Left lung (tissue), 10 donors: ENCODE measurements around the gene SIRT2. TPM values are rescaled to one million over a fixed set of nuclear protein-coding genes. Genes with fewer than 3 reads are reported as not detected.

Experiments
- ATAC-seq: fragments of 200-7000 bp; cut with Tn5 transposase; one replicate; pipeline ENCODE4 v1.9.1; 2020; ENCODE audit warnings: moderate library complexity
- DNase-seq, 4 donors: peaks; one replicate each; pipeline ENCODE4 v3.0.0-alpha.2; 2013 to 2020
- H3K27ac ChIP-seq, 2 donors: fragments of 200-600 bp; sonication (generic) in 1 of 2; one replicate each; pipeline versions ENCODE4 v1.5.0 to v1.8.0; 2020 to 2021
- H3K27me3 ChIP-seq, 2 donors: fragments of 200-600 bp; sonication (generic) in 1 of 2; one replicate each; pipeline versions ENCODE4 v1.5.0 to v1.8.0; 2020 to 2021
- H3K36me3 ChIP-seq, 2 donors: fragments of 200-600 bp; sonication (generic) in 1 of 2; one replicate each; pipeline versions ENCODE4 v1.5.0 to v1.8.0; 2020 to 2021
- H3K4me1 ChIP-seq, 2 donors: fragments of 200-600 bp; one replicate each; pipeline ENCODE4 v1.8.0; 2021
- H3K4me3 ChIP-seq, 2 donors: fragments of 200-600 bp; sonication (generic) in 1 of 2; one replicate each; pipeline versions ENCODE4 v1.5.0 to v1.8.0; 2020 to 2021; ENCODE audit warnings: mild to moderate bottlenecking in 1 of 2
- H3K9me3 ChIP-seq, 2 donors: fragments of 200-600 bp; sonication (generic) in 1 of 2; one replicate each; pipeline versions ENCODE4 v1.5.0 to v1.8.0; 2020 to 2021
- intact Hi-C, 2 donors: fragments of 100-400 bp; cut with DNase I; formaldehyde crosslinking; loops; one replicate each; pipeline versions ENCODE4 v1.11.2 to v1.14.2; 2022
- polyA plus RNA-seq, 6 donors: library from polyadenylated mRNA; unstranded; fragments of 120-200 nt; gene quantifications; one replicate each; pipeline ENCODE4 v1.2.1, GENCODE V29; 2013; ENCODE audit not compliant: insufficient read length in 6 of 6
- total RNA-seq, 2 donors: library from RNA; stranded (reverse); fragmentation: NEBNext Ultra II Directional; extraction: Animal tissue kit (Norgen Biotek cat#: 25700); gene quantifications; one replicate each; pipeline ENCODE4 v1.2.1, GENCODE V29; 2021
- TF ChIP-seq, protein P1 (sequence below), 2 donors: fragments of 200-600 bp; sonication (generic) in 1 of 2; IDR thresholded peaks; one replicate each; pipeline versions ENCODE4 v1.5.0 to v1.8.0; 2021; ENCODE audit warnings: antibody characterized with exemption in 2 of 2
- donor health status: DM: no; HTN: yes; CAD: no.
- donor health status: DM: no; HTN: no; CAD: no.

Gene SIRT2
- total and polyA plus RNA-seq, 8 donors: 49.2 to 56.1 (median 52.6) TPM

DNA sequence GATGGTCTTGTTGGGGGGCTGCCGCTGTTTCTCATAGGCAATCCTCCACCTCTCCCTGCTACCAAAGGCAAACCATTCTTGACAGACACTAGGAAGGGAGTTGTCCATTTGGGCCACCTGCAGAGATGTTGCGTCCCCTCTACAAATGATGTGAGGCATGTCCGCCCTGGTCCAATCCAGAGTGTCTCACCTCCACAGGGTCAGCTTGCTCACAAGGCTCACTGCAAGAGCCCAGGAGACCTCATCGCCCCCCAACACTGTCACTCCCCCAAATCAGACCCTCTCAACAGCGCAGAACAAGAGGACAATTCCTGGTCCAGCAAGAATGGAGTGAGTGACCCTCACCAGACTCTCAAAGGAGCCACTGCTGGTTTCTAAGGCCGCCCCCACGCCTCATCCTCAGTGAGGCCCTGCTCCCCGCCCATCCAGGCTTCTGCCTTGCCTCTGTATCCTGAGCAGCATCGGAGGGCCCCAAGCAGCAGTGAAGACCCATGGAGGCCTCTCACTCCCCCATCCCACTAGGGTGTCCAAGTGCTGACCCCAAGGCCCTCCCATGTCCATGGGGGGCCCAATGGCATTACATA, 56.2 kb downstream of the SIRT2 start:
- Histone ChIP-seq H3K4me1 (peaks cover 12 to 35% of the 10 kb centered on the region in 2 donors), H3K4me3 (no peak overlapping the region), H3K9me3 (no peaks in the 10 kb centered on the region), H3K27ac (no peak overlapping the region), H3K27me3 (no peaks in the 10 kb centered on the region), H3K36me3 (peaks cover 19 to 97% of the 10 kb centered on the region in 2 donors)
- DNase-seq (no peak), ATAC-seq (no peak)
- intact Hi-C loops: no loop called here
- TF ChIP-seq, protein P1, sequence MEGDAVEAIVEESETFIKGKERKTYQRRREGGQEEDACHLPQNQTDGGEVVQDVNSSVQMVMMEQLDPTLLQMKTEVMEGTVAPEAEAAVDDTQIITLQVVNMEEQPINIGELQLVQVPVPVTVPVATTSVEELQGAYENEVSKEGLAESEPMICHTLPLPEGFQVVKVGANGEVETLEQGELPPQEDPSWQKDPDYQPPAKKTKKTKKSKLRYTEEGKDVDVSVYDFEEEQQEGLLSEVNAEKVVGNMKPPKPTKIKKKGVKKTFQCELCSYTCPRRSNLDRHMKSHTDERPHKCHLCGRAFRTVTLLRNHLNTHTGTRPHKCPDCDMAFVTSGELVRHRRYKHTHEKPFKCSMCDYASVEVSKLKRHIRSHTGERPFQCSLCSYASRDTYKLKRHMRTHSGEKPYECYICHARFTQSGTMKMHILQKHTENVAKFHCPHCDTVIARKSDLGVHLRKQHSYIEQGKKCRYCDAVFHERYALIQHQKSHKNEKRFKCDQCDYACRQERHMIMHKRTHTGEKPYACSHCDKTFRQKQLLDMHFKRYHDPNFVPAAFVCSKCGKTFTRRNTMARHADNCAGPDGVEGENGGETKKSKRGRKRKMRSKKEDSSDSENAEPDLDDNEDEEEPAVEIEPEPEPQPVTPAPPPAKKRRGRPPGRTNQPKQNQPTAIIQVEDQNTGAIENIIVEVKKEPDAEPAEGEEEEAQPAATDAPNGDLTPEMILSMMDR (IDR thresholded peaks at IDR 0.05): no peak

DNA sequence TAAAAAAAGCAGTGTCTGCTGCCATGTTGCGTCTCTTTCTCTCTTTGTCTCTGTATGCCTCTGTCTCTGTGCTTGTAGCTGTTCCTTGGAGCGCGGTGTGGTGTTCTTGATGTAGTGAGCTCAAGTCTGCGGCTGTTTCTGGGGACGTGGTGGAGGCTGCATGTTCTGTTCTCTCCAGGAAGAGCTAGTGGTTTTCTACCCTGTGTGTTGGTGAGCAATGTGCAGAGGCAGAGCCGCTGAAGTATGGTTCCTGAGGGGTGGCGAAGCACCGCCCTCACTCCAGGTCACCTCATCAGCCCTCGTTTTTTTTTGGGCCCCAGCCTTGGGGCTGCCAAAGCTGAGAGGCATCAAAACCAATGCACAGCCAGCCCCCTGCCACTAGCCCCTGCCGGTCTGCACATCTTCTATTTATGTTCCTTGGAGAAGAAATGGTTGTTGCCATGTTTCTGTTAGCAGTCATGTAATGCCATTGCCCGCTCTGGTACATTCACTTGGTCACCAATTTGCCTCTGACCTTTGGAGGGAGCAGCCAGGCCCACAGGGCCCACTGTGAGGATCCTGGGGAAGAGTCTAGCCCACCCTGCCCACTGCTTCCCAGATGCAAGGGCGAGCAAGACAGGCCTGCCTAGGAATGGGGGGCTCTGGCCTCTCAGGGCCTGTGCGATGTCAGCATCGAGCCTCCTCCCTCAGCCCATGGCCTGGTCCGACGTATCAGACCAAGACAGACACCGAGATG, 56.8 kb downstream of the SIRT2 start:
- Histone ChIP-seq H3K9me3 (no peaks in the 10 kb centered on the region), H3K36me3 (peaks cover 22 to 100% of the 10 kb centered on the region in 2 donors), H3K27ac (no peak overlapping the region), H3K4me3 (no peak overlapping the region), H3K4me1 (peaks cover 6 to 28% of the 10 kb centered on the region in 2 donors), H3K27me3 (no peaks in the 10 kb centered on the region)
- intact Hi-C loops: no loop called here
- TF ChIP-seq, protein P1 (IDR thresholded peaks at IDR 0.05): no peak
- no peak for DNase-seq
- ATAC-seq: no peak

DNA sequence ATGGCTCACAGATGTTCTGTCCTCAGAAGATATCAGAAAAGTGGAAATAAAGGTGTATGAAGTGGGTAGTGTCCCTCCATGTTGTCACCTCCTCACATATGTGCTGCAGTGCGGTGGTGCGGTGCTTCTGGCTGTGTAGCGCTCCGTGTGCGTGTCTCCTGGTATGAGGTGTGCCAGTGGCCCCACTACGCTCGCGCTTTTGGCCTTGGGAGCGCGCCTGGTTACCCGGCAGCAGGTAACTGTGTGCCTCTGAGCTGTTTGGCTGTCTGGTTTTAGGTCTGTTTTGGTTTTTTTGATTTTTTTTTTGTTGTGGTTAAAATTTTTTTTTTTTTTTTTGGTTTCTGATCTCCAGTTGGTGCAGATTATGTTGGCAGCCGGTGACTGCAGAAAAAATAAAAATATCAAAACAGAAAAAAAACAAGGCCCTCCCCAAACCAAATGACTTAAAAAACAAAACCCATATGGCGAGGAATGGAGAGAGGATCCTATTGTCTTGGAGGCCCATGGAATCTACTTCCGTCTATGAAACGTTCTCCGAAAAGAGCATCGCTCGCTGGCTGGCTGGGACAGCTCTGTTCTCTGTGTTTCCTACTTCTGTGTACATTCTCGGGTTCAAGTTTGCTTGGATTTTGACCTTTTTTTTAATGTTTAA, 57.5 kb downstream of the SIRT2 start:
- Histone ChIP-seq H3K27me3 (no peaks in the 10 kb centered on the region), H3K9me3 (no peaks in the 10 kb centered on the region), H3K36me3 (peaks cover 20 to 100% of the 10 kb centered on the region in 2 donors), H3K4me1 (peaks cover 0 to 25% of the 10 kb centered on the region in 2 donors), H3K27ac (no peak overlapping the region), H3K4me3 (no peak overlapping the region)
- no peak for DNase-seq
- TF ChIP-seq, protein P1 (IDR thresholded peaks at IDR 0.05): no peak
- intact Hi-C loops: no loop called here
- ATAC-seq: no peak

DNA sequence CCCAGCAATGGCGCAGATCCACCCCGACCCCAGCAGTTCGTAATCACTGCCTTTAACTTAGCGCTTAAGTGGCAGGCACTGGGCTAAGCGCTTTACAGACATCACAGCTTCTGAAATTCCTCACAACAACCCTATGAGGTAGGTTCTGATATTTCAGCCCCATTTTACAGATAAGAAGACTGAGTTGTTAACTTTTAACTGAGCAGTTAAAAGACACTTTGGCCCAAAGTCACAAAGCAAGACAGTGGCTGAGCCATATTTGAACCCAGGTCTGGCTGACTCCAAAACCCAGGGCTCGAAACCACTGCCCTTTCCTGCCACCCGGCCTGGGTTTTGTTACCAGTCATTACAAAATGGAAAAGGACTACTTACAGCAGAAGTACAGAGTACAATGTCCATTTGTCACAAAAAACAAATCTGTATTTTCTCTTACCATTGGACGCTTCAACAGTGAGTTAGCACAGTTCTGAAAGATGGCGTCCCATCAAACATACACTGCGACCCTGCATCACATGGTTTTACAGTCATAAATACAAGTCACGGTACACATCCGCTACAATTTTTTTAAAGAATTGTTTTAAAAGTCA, 58.1 kb downstream of the SIRT2 start:
- ATAC-seq: no peak
- no peak overlapping the region for H3K27ac ChIP-seq
- intact Hi-C loops: no loop called here

More for the DNA sequence above, 58.1 kb downstream of the SIRT2 start:
- H3K9me3 ChIP-seq: no peaks in the 10 kb centered on the region
- TF ChIP-seq, protein P1 (IDR thresholded peaks at IDR 0.05): no peak
- H3K27me3 ChIP-seq: no peaks in the 10 kb centered on the region
- DNase-seq: no peak
- H3K4me1 ChIP-seq: peaks cover 0 to 22% of the 10 kb centered on the region in 2 donors
- H3K4me3 ChIP-seq: no peak overlapping the region
- peaks cover 16 to 100% of the 10 kb centered on the region in 2 donors for H3K36me3 ChIP-seq
